ENCODE results near the gene CPNE6. TPM values are rescaled to one million over a fixed set of nuclear protein-coding genes. Genes with fewer than 3 reads are reported as not detected.

The CPNE6 gene
- total RNA-seq, 1 donor from 2014 or later = not detected

GRCh38 chr14:24086193-24086955 is 15.0 kb downstream of the CPNE6 start:
- DNase-seq = peak; percentile 14

- no peak for DNase-seq
Measured at GRCh38 chr14:24087004-24087403, 15.6 kb downstream of the CPNE6 start.

- no peak for DNase-seq
Measured at GRCh38 chr14:24088095-24088494, 16.7 kb downstream of the CPNE6 start.

GRCh38 chr14:24089890-24090289 is 18.5 kb downstream of the CPNE6 start:
- DNase-seq = no peak

GRCh38 chr14:24092110-24092504 is 20.7 kb downstream of the CPNE6 start:
- no peak for DNase-seq

GRCh38 chr14:24092505-24093206 is 21.3 kb downstream of the CPNE6 start:
- no peak for DNase-seq

- DNase-seq = no peak
Measured at GRCh38 chr14:24093207-24093900, 22.0 kb downstream of the CPNE6 start.

- peak; percentile 82 for DNase-seq
Measured at GRCh38 chr14:24093901-24094840, 22.8 kb downstream of the CPNE6 start, which contains the start of gene PCK2. PCK2 (plus strand) TSS chr14:24094311; CDS start chr14:24094406, 95 bp downstream.

GRCh38 chr14:24094841-24095270 is 23.5 kb downstream of the CPNE6 start:
- DNase-seq = no peak

GRCh38 chr14:24095271-24096068 is 24.1 kb downstream of the CPNE6 start:
- DNase-seq = peak; percentile 30

- no peak for DNase-seq
Measured at GRCh38 chr14:24096545-24097181, 25.3 kb downstream of the CPNE6 start.

GRCh38 chr14:24098229-24098926 is 27.0 kb downstream of the CPNE6 start:
- DNase-seq = no peak

GRCh38 chr14:24098927-24099813 is 27.8 kb downstream of the CPNE6 start:
- no peak for DNase-seq

GRCh38 chr14:24100197-24100981 is 29.0 kb downstream of the CPNE6 start:
- no peak for DNase-seq

GRCh38 chr14:24100982-24101494 is 29.7 kb downstream of the CPNE6 start:
- DNase-seq = no peak

GRCh38 chr14:24102357-24103048 is 31.1 kb downstream of the CPNE6 start:
- no peak for DNase-seq

- no peak for DNase-seq
Measured at GRCh38 chr14:24103451-24103850, 32.1 kb downstream of the CPNE6 start.

Data from tongue (tissue), 2 donors.